Activated CD8-positive, alpha-beta memory T cell treated with anti-CD3 and anti-CD28 coated beads for 1 hour (primary cell): ENCODE results near the gene SH3TC1.

Source experiments
- DNase-seq, 2 donors: peaks; one replicate each; pipeline ENCODE4 v3.0.0-alpha.2; 2020; ENCODE audit warnings: low read depth in 1 of 2; ENCODE audit errors: extremely low read depth in 1 of 2

SH3TC1 gene

DNA sequence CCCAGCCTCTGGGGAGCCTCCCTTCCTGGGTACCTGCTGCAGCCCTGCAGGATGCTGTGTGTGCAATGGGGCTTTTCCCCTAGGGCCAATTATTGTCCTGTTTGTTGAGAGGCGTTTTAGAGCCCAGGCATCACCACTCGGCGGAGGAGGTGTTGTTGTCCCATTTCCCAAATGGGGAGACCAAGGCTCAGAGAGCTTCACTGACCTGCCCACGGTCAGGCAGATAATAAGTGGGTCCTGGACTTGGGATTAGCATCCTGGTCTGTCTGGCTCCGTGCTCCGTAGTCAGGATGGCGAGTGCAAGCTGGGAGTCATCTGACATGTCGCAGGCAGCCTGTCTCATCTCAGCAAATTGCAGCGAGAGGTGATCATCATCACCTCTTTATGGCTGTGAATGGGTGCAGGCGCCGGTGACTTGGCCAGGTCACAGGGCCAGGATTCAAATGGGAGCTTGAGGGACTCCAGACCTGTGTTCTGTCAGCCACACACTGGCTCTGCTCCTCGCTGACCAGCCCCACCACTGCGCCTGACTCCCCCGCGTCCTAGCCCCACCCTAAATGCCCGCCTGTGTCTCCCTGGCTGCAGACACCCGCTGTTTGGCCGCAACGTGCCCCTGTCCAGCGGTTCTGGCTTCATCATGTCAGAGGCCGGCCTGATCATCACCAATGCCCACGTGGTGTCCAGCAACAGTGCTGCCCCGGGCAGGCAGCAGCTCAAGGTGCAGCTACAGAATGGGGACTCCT lies 87.1 kb downstream of the SH3TC1 start:
- no peak for DNase-seq

DNA sequence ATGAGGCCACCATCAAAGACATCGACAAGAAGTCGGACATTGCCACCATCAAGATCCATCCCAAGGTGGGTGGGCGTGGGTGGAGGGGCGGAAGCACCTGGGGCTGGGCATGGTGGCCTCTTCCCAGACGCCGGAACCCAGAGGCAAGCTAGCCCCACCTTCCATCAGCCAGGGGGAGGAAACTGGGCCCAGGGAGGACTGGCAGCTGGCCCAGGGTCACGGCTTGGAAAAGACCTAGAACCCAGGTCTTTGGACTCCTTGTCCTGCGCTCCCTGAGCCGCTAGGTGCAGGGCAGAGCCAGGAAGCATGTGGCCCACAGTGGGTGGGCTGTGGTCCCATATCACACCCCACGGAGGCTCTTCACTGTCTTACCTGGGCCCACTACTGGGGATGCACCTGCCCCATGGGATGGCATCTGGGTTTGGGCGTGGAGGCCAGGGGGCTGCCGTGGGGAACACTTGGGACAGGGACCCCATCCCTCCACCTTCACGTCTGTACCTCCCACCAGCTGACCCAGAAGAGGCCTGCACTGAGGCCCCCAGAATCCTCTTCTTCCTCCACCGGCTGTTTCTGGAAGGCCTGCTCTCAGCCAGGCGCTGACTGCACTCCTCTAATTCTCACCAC lies 87.7 kb downstream of the SH3TC1 start:
- no peak for DNase-seq

DNA sequence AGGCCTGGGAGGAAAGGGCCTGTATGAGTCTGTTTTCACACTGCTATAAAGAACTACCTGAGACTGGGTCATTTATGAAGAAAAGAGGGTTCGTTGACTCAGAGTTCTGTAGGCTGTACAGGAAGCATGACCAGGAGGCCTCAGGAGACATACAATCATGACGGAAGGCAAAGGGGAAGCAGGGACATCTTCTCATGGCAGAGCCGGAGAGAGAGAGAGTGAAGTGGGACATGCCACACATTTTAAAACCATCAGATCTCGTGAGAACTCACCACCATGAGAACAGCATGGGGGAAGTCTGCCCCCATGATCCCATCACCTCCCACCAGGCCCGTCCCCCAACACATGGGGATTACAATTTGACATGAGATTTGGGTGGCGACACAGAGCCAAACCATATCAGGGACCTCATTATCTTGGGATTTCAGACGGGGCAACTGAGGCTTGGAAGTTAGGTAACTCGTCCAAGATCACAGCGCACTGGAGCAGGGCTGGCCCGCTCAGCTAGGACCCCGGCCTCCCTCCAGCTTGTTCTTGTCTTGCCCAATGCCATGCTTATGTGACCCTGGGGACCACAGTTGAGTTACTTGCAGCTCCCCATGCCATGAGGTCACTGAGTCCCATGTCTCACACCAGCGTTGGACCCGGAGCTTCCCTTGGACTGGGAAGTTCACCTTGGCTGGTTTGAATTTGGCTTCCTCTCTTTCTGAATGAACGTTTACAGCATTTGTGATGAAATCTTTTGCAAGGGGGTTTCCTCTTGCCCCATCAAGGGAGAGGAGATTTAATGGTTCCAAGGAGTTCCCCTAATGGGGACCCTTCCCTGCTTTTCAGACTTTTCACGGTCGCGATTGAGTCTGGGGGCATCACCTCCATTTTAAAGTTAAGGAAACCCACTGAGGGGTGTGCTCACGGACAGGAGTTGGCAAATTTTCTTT lies 88.5 kb downstream of the SH3TC1 start:
- no peak for DNase-seq

DNA sequence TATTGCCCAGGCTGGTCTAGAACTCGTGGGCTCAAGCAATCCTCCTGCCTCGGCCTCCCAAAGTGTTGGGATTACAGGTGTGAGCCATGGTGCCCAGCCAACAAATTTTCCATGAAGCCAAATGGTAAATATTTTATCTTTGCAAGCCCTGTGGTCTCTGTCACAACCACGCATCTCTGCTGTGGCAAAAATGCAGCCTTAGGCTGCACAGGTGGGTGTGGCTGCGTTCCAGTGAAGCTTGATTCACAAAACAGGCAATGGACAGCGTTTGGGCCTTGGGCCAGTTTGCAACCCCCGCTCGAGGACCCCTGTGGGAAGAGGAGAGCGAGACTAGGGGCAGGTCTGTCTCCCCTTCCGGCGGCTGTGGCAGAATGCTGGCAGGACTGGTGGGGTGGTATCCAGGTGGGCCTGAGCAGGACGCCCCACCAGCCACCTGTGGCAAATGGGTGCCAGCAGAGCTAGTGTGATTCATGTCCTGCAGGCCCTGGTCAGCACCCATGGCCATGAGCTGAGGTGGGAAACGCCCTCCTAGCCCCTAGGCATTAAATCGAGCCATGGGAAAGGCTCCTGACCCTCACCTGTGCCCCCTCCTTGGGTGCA lies 90.2 kb downstream of the SH3TC1 start:
- no peak for DNase-seq

DNA sequence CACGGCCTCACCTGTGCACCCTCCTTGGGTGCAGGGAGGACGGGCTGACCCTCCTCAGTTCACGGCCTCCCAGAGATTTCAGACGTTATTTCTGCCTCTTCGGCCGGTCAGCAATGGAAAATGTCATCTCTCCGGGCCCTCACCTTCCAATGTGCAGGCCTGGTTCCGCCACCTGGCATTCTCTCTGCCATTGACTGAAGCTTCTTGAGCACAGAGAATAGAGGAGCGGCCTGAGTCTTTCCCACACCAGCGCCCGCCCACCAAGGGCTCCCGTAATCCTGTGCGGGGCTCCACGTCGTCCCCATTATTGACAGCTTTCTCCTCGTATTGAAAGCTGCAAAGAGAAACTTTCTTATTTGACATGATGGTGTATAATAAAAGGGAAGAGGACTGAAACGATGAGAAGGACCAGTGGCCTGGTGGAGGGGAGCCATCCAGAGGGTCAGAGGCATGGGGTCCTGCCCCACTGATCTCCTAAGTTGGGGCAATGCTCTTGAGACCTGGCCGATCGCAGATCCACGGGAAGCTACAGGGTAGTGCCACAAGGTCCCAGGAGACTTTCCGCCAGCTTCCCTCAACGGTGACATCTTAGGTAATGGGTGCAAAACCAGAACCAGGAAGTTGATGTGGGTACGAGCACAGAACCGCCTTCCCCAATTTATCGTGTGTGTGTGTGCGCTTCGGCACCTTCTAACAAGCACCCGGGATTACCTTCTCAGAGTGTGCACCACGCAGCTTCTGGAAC lies 91.0 kb downstream of the SH3TC1 start:
- no peak for DNase-seq

DNA sequence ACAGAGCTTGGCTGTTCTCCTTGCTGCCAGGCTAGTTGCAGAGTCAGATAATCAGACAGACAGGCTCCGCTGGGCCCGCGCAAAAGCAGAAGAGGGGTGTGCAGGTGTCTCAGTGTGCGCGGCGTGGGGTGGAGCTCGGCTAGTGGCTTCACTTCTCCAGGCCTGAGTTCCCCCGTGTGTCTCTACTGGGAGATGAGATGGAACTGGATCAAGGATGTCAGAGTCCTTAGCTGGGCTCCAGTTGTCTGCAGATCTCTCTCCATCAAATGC lies 91.5 kb downstream of the SH3TC1 start:
- no peak for DNase-seq
